Stimulated activated CD4-positive, alpha-beta T cell treated with anti-CD3 and anti-CD28 coated beads, Interleukin-4, amount 100 ng/mL, for 4 hours (primary cell): ENCODE data around the gene MKLN1.
"Not testable (repeated sequence)": the region's sequence is repeated elsewhere in the genome, so short reads cannot be mapped to it uniquely, and the experiment has no call there.

Experiments
- DNase-seq, 2 experiments: peaks; one replicate each; pipeline ENCODE4 v3.0.0-alpha.2; 2020

The MKLN1 gene

DNA sequence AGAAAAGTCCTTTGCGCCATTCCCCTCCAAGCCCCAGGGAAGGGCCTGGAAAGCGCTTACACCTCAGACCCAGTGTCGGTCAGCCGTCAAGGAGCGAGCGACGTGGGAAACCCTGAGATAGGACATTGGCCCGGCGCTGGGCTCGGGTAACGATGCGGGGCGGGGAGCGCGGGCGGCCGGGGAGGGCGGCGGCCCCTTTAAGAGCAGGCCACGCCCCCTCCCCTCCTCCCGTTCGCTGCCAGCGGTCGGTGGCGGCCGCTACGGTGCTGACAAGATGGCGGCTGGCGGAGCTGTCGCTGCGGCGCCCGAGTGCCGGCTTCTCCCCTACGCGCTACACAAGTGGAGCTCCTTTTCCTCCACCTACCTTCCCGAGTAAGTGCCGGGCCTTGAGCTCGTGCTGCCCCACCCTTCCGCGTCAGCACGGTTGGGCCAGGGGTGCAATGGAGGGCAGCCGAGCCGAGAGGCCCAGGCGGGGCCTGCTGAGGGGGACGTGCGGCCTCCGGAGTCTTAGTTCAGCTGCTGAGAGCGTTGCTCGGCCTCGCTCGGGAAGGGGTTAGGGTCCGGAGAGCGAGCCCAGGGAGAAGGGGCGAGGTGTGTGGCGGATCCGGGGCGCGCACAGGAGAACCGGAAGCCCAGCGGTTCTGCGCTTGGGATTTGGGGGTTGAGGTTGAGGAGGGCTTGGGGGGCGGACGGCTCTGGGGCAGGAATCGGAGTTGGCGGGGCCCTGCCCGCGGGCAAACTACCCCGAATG, at the start of gene MKLN1:
Gene MKLN1, plus strand, starts transcription at position 251 of the 751 bp plus-strand sequence. Its CDS starts 24 bp downstream, at position 275.
- DNase-seq: peak; percentile 85 to 93

- DNase-seq: no peak
These were observed 48.6 kb upstream of the MKLN1 start for GRCh38 chr7:131279044-131279443.

- no peak for DNase-seq
These were observed 46.2 kb upstream of the MKLN1 start for GRCh38 chr7:131281266-131282048.

DNA sequence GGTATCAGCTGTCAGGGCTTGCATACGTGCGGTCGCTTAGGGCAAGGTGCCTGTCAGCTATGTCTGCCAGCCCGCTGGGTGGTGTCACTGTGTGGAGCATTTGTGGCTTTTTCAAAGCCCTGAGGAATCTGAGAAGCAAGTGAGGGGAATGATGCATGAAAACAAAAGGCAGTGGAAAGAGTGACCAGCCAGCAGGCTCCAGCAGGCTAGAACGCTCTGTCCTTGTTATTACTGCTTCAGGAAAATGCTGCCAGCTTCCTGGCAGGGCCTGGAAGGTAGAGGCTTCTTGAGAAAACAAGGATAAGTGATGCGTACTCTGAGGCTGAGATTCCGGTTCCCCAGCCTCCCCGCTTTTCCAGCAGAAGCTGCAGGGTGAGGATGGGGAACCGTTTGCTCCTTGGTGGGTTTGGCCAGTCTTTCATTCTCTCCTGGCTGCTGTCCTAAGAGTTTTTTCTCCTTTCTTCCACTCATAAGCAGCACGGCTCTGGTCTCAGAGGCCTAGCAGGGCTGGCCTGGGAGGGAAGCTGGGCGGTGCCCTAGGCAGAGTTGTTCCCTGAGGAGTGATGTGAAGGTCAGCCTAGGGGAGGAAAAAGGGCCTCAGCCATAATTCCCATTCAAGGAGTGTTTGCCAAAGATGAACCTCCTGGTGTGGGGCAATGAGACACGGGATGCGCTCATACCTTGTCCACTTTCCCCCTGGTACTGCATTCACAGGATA, 42.8 kb upstream of the MKLN1 start:
- no peak for DNase-seq

DNA sequence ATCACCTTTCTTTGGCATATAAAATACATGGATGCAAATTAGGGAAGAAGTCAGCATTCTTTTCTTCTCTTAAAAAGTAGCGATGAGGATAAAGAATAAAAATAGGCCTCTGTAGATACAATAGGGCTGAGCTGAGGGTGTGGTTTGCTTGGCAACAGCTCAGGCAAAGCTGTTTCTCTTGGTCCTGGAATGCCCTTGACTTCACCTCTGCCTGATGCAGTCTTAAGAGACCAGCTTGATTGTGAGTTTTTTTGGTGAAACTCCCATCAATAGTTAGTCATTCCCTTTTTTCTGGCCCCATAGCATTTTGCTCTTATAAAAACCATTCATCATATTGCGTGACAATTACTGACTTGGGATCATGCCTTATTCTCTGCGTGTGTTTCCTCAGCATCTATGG, 42.1 kb upstream of the MKLN1 start:
- no peak for DNase-seq

DNA sequence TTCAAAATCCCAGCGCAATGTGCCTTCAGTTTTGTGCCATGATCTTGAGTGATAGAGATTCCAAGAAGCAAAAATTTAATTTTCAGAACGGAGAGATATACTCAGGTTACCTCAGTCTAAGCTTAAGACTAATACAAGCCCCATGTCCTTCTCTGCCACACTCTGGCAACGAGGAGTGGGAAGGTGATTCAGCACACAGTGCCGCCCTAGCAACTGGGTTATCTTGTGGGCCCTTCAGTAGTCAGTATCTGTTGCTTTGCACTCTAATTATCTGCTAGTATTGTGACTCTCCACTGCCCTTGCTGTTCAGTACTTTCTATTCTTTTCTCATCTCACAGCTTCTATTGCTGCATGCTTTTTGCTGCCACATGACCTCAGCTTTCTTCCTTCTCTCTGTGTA, 39.2 kb upstream of the MKLN1 start:
- DNase-seq: no peak

DNA sequence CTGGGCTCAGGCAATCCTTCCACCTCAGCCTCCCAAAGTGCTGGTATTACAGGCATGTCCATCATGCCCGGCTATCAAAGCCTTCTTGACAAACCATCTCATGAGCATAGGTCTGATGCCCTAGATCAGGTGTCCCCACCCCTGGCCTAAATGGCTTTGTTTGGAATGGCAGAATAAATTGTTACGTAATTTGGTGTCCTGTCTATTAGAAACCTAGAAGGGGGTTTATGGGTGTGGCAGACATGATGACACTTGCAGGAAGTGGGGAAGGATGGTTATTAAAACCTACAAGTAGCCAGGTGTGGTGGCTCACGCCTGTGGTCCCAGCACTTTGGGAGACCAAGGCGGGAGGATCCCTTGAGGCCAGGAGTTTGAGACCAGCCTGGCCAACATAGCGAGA, 38.6 kb upstream of the MKLN1 start:
- no peak for DNase-seq

DNA sequence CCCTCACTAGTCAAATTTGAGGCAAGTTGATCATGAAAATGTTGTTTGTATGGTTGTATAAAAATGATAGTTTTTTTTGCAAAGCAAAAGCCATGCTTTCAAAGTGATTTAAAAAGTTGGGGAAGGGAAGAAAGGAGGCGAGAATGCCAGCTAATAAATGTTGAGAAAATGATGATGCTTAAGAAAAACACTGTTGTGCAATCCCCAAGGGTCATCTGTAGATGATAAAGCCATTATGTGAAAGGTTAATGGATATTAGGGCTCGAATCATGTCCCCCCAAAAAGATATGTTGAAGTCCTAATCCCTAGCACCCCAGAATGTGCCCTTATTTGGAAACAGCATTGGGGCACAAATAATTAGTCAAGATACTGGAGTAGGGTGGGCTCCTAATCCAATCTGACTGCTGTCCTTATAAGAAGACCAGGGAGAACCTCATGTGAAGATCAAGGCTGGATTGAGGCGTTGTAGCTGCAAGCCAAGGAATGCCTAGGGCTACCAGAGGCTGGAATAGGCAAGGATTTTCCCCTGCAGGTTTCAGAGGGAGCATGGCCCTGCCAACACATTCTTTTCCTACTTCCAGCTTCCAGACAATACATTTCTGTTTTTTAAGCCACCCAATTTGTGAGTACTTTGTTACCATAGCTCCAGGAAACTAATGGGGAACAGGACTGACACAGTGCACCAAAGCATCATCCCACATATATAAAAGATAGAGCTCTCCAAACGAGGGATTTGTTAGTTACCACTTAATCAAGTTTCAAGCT, 35.4 kb upstream of the MKLN1 start:
- DNase-seq: no peak

DNA sequence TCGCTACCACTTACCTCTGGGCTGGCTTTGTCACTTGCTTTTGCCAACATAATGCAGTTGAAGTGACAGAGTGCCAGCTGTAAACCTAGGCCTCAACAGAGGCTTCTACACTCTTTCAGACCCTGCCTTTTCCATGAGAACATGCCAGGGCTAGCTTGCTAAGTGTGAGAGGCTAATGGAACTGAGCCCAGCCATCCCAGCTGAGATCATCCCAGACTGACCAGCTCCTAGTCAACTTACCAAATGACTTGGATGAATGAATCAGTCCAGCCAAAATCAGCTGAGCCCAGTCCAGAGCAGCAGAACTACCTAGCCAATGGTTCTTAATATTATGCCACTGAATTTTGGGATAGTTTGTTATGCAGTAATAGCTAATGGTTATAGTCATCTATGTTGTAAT, 34.7 kb upstream of the MKLN1 start:
- DNase-seq: no peak

GRCh38 chr7:131294553-131294952, 33.1 kb upstream of the MKLN1 start:
- no peak for DNase-seq

- no peak for DNase-seq
These were observed 29.1 kb upstream of the MKLN1 start for GRCh38 chr7:131298608-131298992.

GRCh38 chr7:131299074-131299473, 28.6 kb upstream of the MKLN1 start:
- no peak for DNase-seq

DNA sequence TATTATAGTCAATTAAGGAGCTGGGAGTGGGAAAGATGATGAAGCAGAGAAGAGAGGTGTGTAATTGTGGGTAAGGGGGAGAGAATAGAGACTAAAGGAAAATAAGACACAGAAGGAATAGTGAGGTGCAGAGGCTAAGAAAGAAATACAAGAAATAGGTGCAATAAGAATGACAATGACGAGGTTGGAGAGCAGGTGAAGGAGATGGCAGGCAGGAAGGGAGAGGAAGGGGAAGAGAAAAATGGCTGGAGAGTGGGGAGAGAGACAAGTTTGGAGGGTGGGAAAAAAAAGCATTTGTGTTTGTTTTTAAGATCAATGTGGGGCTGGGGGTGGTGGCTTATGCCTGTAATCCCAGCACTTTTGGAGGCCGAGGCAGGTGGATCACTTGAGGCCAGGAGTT, 27.6 kb upstream of the MKLN1 start:
- no peak for DNase-seq

GRCh38 chr7:131300572-131301466, 26.9 kb upstream of the MKLN1 start:
- DNase-seq: no peak

DNA sequence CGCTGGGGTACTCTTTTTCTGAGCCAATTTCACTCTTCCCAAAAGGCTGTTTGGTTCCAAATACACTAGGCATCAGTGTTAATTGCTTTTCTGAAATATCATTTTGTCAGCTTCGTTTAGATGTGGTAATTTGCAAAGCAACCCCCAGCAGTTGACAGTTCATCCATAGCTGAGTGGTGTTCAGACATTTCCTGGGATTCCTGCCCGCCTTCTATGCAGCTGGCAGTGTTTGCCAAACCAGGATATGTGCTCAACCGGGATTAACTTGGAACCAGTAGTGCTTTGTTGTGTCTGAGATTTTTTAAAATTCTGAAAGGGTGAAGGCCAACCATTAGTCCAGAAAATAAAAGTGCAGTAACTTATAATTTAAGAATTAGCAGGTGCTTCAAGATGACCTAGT, 25.2 kb upstream of the MKLN1 start:
- DNase-seq: no peak

DNA sequence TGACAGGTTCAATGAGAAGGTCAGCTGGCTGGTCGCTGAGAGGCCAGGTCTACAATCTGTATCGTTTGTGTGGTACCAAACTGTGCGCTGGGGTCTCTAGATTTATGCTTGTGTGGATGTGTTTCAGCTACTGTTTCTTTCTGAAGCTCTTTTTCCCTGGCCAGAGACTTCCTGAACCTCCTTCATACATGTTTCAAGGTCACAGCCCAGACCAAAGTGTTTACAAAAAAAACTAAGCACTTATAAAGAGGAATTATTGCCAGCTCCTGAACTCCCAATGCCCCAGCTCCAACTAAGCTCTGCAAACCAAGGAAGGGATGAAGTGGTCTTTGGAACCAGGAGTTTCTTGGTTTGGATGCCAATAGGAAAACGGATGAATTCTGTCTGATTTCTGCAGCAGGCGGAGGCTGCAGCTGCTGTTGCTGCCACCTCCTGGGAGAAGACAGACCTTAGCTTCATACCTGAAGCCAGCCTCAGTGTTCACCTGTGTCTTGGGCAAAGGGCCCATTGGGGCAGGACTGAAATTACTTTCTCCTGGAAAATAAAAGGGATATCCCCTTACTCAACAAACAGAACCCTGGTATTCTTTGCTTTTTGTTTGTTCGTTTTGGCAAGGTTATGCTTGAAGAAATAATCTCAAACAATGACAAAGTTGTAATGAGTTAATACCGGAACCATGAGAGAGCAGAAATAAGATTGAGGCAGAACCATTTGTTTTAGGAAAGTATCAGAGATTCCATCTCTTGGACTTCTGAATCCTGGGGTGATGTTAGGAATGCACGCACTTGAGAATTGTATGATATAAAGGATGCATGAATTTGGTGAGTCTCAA, 24.6 kb upstream of the MKLN1 start:
- peak; percentile 4 to 31 for DNase-seq

GRCh38 chr7:131305152-131305551, 22.5 kb upstream of the MKLN1 start:
- DNase-seq: no peak

DNA sequence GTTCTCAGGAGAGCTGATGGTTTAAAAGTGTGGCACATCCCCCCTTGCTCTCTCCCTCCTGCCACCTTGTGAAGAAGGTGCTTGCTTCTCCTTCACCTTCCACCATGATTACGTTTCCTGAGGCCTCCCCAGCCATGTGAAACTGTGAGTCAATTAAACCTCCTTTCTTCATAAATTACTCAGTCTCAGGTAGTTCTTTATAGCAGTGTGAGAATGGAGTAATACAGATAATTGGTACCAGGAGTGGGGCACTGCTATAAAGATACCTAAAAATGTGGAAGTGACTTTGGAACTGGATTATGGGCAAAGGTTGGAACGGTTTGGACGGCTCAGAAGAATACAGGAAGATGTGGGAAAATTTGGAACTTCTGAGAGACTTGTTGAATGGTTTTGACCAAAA, 21.6 kb upstream of the MKLN1 start:
- not testable (repeated sequence) for DNase-seq

DNA sequence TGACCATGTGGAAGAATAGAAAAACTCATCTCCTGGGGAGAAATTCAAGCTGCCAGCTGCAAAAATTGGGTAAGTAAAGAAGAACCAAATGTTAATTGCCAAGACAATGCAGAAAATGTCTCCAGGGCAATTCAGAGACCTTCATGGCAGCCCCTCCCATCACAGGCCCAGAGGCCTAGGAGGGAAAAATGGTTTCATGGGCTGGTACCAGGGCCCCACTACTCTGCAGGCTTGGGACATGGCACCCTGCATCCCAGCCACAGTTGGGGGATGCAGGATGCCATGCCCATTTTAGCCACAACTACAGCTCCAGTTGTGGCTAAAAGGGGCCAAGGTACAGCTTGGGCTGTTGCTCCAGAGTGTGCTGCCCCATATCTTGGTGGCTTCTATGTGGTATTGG, 20.9 kb upstream of the MKLN1 start:
- no peak for DNase-seq

GRCh38 chr7:131307627-131308026, 20.0 kb upstream of the MKLN1 start:
- no peak for DNase-seq

DNA sequence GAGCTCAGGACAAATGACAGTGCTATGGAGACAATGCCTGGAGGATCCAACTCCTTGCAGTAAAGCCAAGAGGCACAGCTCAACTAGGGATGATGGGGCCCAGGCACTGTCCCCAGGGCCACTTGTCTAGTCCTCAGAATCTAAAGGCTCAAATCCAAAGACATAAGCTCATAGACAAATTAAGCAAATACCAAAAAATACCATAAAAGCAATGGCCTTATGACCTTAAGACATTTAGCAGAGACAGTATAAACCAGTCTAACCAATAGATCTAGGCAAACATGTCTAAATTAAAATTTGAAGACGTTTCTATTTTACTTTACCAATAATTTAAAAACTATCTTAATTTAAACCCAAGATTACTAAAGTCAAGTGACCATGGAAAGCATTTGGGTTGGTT, 14.8 kb upstream of the MKLN1 start:
- no peak for DNase-seq
